GM12865 (cell line): ENCODE data around the gene SRSF6.

ENCODE experiments used
- DNase-seq: peaks from one replicate; pipeline ENCODE4 v3.0.0; 2010; ENCODE audit warnings: low read depth
- H3K4me3 ChIP-seq: 2 replicates; pipeline ENCODE4 v1.5.1; 2011; ENCODE audit warnings: mild to moderate bottlenecking, low read depth, low read length, control low read depth
- CTCF ChIP-seq: IDR thresholded peaks from 2 replicates; pipeline ENCODE4 v1.5.1; 2011; ENCODE audit warnings: low read length, control low read depth, low read depth, inconsistent platforms; ENCODE audit not compliant: insufficient read depth; ENCODE audit errors: missing control alignments

The SRSF6 gene

GRCh38 chr20:43465625-43465943 is 7.9 kb downstream of the SRSF6 start:
- no peak overlapping the region for H3K4me3 ChIP-seq
- no peak for TF ChIP-seq CTCF
- no peak for DNase-seq

- no peak overlapping the region for H3K4me3 ChIP-seq
- no peak for TF ChIP-seq CTCF
- DNase-seq = no peak
These were observed 9.9 kb downstream of the SRSF6 start for GRCh38 chr20:43467589-43467988.

GRCh38 chr20:43472671-43473380 is 15.1 kb downstream of the SRSF6 start:
- DNase-seq = no peak
- no peak for TF ChIP-seq CTCF
- H3K4me3 ChIP-seq = no peak overlapping the region

- no peak for TF ChIP-seq CTCF
- no peak for DNase-seq
- H3K4me3 ChIP-seq = no peak overlapping the region
These were observed 15.6 kb downstream of the SRSF6 start for GRCh38 chr20:43473381-43473704.

GRCh38 chr20:43477193-43477592 is 19.5 kb downstream of the SRSF6 start:
- no peak for DNase-seq
- H3K4me3 ChIP-seq = no peak overlapping the region
- no peak for TF ChIP-seq CTCF

GRCh38 chr20:43477619-43478018 is 19.9 kb downstream of the SRSF6 start:
- no peak for DNase-seq
- H3K4me3 ChIP-seq = no peak overlapping the region
- TF ChIP-seq CTCF = no peak

- no peak for DNase-seq
- no peak for TF ChIP-seq CTCF
- H3K4me3 ChIP-seq = no peak overlapping the region
These were observed 32.3 kb downstream of the SRSF6 start for GRCh38 chr20:43490038-43490437.
